T1000 (cell line): ENCODE results near the gene AKT1.

ENCODE experiments used
- DNase-seq: peaks from one replicate; lab custom pipeline; 2025; ENCODE audit warnings: mixed read lengths; lab: John Stamatoyannopoulos, UW

The AKT1 gene

DNA sequence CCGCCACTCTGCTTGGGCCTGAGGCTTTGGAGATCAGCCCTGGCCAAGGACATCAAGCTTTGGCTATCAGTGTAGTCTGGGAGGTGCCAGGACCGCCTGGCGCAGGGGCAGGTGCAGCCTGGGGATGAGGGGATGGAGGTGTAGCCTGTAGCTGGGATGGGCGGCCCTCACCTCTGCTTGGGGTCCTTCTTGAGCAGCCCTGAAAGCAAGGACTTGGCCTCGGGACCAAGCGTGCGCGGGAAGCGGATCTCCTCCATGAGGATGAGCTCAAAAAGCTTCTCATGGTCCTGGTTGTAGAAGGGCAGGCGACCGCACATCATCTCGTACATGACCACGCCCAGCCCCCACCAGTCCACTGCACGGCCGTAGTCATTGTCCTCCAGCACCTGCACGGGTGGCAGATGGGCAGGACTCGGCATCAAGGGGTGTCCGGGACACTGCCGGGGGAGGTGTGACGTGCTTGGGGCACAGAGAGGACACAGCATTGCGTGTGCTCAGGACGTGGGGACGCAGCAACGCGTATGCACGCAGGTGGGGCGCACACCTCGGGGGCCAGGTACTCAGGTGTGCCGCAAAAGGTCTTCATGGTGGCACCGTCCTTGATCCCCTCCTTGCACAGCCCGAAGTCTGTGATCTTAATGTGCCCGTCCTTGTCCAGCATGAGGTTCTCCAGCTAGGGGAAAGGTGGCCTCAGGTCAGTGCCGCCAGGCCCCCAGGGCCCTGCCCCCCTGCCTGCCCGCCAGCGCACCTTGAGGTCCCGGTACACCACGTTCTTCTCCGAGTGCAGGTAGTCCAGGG, 22.6 kb downstream of the AKT1 start:
- DNase-seq = no peak

DNA sequence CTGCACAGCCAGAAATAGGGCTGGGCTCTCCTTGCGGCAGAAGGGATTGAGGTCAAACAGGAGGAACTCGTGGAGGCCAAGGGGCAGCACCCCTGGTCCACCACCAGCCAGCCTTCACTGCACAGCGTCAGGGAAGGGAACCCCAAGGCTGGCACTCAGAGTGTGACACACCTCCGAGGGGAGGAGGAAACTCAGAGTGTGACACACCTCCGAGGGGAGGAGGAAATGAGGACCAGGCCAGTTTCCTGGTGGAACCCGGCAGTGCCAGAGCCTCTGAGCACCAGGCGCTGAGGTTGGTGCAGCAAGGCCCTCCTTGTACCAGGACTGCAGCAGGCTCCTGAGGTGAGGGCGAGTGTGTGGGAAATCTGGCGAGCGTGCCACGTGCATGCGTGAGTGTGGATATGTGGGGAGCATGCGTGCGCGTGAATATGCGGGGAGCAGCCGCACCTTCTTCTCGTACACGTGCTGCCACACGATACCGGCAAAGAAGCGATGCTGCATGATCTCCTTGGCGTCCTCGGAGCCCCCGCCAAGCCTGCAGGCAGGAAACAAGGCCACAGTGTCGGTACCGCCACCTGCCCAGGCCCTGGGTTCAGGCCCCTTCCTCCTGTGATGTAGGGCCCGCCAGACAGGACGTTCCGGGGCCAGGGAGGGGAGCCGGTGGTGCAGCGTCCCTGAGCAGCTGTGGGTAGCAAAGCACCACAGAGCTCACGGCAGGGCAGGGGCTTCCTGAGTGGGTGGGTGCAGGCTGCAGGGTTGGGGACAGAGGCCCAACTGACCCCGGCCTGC, 23.4 kb downstream of the AKT1 start:
- DNase-seq = no peak

DNA sequence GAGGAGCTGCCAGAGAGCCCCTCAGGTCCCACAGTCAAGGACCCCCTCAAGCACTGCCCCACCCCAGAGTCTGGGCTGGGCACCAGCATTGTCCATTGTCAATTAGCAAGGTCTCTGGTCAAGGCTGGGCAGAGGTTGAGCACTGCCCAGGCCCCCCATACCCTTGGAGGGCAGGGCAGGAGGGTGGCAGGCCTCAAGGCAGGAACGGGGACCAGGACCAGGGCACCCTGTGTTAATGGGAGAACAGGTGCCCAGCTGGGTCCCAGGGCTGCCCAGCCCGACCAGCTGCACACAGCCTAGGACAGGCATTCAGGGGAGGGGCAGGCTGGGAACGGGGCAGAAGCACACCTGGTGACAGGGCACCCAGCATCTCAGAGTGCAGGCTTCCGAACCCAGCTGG, 24.2 kb downstream of the AKT1 start:
- DNase-seq = no peak

DNA sequence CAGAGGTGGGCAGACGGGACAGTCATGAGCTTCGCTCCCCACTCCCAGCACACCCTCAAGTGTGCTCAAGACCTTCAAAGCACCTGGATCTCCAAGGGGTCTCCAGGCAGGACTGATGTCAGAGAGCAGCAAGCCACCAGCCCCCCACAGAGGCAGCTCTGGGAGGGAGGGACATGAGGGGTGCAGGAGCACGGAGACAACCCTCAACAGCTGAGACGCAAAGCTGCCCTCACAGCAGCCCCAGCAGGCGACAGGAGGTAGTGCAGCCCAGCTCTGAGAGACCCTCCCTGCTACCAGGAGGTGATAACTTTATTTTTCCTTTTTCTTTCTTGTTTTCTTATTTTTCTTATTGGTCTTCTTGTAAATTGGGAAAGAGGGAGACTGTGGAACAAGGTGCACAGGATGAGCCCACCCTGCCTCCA, 24.7 kb downstream of the AKT1 start:
- DNase-seq = no peak

DNA sequence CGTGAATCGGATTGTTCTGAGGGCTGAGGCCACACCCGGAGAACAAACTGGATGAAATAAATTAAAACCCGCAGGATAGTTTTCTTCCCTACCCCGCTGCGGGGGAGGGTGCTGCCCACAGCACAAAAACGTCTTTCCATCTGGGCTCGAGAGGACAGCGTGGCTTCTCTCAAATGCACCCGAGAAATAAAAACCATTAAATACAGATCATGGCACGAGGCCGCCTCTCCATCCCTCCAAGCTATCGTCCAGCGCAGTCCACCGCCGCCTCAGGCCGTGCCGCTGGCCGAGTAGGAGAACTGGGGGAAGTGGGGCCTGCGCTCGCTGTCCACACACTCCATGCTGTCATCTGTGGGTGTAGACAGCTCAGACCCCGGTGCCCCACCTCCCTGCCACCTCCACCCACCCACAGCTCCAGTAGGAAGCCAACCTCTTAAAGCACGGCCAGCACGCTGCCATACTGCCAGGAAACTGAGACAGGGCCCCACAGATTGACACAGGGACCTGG, 25.4 kb downstream of the AKT1 start:
- DNase-seq = no peak

DNA sequence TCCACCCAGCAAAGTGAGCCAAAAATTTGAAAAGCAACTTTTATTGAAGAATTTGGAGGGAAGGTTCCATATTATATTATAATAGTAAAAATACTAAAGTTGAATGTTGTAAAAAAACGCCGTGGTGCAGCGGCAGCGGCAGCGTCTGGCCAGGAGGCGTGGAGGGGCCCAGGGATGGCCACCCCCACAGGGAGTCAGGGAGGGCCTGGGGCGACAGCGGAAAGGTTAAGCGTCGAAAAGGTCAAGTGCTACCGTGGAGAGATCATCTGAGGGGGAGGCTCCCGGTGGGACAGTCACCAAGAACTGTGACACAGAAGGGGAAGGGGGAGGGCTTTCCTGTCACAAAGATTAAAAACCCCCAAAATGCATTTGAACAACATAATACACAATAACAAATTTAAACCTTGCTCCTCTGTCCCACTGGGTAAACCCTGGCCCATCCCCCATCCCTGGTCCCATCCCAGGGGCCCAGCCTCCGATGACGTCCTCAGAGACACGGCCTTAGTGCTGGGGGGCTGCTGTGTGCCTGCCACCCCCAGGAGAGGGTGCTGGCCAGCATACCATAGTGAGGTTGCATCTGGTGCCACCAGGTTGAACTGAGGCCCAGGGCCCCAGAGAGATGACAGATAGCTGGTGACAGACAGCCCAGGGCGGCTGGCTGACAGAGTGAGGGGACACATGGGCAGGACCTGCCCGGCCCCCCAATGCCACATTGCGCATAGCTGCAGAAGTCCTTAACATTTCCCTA, 26.1 kb downstream of the AKT1 start:
- DNase-seq = no peak

DNA sequence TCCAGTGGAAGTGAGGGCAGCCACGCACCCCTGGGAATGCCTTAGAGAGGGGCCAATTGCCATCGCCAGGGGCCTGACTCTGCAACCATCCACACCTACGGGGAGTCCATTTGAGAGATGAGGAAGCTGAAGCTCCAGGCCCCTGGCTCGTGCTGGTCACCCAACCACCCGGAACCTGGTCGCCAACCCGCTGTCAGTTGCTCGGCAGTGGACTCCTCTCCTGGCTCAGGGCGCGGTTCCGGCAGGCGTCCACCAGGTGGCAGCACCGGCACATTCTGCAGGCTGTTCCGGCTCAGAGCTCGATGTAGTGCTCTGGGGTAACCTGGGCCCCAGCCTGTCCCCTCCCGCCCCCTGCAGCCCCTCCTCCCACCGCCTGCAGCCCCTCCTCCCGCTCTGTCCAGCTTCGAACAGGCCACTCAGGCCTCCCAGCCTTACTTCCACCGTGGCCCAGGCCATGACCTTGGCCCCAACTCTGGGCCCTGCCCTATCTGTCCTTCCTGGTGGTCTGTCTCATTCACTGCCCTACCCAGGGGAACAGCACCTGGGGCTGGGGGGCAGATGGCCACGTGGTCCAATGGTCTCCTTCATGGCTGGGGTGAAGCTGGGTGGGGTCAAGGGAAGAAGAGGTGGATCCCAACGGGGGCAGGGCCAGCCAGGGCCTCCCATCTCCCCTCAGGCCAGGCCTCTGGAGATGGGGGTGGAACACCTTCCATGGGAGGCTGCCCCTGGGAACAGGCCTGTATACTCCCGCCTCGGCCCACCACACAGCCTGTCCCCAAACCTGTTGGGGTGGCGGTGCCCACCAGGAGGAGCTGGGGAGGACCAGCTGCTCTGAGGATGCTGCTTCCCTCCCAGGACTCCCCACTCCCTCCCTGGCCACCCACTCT, 26.9 kb downstream of the AKT1 start:
- peak; percentile 79 for DNase-seq

DNA sequence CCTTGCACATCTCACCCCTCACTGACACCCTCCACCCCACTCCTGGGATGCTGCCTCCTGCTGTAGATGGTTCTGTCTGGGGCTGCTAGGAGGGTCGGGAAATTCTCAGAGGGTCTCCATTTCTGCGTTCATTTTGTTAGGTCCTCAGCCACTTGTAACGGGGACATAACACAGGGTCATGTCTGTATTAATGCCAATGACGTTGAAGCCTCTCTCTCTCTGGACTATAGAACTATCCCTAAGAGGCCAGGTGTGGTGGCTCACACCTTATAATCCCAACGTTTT, 28.0 kb downstream of the AKT1 start:
- no peak for DNase-seq

DNA sequence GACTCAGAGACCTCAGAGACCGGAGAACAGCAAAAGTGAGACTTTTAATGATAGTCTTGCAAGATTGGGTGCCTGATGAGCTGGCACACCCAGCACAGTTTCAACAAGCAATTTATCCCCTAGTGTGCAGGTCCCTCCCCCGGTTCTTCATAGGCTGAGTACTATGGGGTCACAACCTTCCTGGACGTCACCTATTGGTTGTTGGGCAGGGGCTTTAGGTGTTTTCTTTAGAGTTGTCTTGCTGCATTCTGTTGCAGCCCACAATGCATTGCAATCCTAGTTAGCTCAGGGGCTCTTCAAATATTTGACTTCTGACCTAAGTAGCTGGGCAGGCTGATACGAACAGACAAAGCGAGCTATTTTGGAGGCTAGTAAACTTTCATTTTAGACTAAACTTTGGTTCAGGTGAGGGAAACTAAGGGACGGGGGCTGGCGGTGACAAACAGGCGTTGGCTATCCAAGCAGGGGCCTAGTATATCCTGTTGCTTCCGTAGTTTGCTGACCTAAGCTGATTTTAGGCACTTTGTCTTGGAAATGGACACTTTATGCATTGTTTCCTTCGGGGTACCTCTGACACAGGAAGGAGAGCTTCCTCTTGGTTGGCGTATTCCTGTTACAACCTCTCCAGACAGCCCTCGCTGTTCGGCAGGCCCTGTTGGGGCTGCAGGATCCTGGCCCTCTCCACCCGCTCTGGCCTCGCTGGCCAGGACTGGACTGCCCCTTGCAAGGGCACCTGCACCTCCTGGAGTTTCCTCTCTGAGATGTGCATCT, 28.5 kb downstream of the AKT1 start:
- no peak for DNase-seq

DNA sequence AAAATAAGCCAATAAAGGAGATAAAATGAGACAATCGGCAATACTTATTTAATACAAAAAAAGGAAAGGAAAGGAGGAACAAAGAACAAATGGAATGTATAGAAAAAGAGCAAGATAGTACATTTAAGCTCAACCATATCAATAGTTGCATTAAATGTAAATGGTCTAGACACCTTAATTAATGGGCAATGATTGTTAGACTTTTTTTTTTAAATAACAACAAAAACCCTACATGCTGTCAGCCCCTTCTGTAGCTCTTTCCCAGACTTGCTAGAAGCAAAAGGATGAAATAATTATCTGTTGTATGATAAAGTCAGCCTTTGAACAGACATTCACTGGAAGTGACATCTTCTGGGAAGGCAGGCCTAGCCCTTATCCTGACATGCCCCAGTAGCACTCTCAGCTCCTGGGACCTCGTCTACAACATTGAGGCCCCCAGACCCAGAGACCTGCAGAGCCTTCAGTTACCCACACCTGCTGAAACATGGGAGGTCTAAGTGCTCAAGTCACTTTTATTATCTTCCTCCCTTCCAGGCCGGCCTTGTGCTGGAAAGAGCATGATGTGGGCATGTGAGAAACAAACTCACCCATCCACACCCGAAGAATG, 29.2 kb downstream of the AKT1 start:
- DNase-seq = no peak

DNA sequence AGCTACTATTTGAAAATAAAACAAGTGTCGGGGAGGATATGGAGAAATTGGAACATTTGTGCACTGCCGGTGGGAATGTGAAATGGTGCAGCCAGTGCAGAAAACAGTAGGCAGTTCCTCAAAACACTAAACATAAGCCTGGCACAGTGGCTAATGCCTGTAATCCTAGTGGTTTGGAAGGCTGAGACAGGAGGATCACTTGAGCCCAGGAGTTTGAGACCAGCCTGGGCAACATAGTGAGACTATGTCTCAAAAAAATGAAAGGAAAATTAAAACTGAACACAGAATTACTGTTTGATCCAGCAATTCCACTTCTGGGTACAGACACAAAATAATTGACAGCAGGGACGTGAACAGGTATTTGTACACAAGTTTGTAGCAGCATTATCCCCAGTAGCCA, 30.0 kb downstream of the AKT1 start:
- DNase-seq = no peak

DNA sequence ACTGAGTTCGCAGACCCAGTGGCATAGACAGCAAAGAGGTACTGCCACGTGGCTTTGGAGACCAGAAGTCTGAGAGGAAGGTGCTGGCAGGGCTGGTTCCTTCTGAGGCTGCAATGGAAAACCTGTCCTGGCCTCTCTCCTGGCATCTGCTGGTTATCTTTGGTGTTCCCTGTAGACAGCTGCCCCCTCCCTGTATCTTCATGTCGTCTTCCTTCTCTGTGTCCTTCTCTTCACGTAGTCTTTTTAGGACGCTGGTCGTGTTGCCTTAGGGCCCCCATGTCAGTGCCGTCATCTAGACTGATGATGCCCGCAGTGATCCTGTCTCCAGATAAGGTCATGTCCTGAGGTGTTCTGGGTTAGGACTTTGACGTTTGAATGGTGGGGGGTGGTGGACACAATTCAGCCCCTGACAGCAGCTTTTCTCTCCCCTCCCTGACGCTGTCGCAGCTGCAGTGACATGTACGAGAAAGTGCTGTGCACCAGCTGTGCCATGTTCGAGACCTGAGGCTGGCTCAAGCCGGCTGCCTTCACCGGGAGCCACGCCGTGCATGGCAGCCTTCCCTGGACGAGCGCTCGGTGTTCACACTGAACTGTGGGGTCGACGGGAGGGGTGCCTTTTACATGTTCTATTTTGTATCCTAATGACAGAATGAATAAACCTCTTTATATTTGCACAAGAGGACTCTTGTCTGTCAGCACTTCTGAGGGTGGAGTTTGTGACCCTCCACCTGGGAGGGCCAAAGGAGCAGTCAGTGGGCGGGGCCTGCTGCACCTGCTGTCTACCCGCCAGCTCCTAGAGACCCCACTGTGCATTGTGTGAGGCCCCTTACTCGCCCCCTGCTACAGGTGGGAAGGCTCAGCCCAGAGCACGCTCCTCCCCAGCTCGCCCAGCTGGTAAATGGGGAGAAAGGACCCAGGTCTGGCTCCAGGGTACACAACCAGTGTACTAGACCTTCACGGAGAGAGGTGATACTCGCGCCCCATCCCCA, 36.3 kb downstream of the AKT1 start:
- DNase-seq = no peak

DNA sequence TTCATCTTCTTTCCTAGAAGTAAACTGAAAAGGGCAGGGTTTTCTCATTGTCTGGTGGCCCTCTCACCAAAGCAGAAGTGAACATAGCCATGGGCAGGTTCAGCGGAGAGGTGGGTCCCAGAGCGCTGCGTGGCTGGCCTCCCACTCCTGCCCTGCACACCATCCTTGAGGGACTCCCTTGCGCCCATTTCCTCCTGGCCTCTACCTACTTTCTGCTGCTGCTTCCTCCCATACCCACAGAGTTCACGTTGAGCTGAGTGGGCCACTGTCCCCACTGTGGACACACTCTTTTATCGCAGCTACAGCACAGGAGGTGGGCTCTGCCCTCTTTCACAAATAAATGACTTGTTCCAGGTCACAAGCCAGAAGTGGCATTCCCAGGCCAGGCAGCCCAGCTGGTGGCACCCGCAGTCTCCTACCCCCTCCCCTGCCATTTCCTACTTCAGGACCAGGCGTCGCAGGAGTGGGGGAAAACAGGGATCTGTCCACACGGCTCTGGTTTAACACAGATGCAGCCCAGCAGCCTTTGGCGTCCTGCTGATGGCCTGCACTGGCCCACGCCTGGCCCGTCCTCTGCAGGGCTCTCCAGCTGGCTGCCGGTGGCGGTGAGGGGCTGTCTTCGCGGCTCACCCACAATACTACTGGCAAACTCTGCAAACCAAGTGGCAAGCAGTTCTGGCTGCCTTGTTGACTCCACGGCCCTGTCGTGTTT, 37.7 kb downstream of the AKT1 start:
- DNase-seq = no peak

DNA sequence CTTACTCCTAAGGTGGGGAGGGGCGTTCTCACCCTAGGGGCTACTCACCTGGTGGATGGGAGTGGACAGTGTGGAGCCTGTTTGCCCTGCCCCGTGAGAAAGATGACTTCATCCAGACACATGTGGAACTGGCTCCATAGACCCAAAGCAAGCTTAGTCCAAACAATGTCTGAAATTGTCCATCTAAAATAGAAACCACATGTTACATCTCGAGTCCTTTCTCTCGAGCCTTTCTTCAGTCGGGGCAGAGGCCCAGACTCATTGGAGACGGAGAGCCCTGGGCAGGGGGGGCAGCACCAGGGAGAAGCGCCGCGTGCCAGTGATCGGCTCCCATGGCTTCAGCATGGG, 38.3 kb downstream of the AKT1 start:
- DNase-seq = no peak

DNA sequence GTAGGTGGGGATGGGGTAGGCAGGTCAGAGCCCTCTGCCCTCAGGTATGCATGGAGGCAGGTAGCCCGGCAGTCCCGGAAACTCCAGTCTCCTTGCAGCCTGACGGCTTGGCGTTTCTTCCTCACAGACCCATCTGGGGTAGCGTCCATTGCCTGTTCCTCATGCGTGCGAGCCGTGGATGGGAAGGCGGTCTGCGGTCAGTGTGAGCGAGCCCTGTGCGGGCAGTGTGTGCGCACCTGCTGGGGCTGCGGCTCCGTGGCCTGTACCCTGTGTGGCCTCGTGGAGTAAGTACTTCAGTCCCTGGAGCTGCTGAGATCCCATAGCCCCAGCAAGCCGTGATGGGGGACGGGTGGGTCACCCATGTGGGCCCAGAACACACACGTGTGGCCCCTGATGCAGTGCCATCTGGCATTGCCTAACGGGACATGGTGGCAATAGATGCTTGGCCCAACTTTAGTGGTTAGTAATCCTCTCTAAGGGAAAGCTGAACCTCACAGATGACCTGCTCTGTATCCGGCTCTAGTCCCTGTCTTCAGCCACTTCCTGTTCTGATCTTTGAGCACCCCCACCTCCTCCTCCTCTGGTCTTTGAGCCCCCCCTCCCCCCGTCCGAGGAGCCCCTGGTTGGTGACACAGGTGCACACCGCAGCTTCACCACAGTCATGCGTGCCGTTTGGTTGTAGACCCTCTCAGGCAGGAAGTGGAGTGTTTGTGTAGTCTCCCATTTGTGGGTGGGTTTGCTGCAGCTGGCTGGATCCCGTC, 38.9 kb downstream of the AKT1 start:
- DNase-seq = no peak

DNA sequence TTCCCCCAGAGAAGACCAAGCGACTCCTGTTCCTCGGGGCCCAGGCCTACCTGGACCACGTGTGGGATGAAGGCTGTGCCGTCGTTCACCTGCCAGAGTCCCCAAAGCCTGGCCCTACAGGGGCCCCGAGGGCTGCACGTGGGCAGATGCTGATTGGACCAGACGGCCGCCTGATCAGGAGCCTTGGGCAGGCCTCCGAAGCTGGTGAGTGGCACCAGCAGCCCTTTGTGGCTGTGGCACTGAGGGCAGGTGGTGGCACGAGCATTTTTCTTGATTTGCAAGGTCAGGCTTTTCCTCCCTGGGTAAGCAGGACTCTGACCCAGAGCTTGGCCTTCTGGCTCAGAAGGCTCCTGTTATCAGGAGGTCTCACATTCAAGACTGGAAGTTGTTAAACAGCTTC, 39.9 kb downstream of the AKT1 start:
- DNase-seq = no peak

DNA sequence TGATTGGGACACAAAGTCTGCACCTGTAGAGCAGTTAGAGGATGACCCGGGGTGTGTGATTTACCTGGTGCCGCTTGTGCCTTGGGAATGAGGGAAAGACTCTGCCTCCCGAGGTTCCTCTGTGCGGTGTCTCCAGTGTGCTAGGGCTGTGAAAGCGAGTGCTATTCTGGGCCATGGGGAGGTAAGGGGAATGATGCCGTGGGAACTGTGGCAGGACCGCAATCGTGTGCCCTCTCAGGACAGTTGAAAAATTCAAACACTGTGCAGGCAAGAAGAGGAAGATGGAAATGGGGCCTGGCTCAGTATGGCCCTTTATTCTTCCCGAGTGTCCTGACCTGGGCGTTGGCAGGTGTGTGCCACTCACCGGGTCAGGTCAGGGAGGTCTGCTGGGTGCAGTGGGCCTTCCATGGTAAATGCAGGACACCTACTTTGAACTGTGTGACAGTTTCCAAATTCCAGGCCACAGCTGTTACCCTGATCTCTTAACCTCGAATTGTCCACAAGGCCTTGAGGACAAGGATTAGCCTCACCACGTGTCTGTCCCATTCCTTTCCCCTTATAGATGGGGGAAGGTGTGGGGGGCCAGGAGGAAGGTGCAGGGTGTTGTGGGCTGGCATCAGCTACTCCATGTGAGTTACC, 41.2 kb downstream of the AKT1 start:
- no peak for DNase-seq
